HG03045 (cell line): Measurements from ENCODE around the gene TNFRSF14.

Experiments used
- ATAC-seq: cut with Tn5 transposase; IDR thresholded peaks from one replicate; pipeline ENCODE4 v1.9.1; 2021; ENCODE audit warnings: mild to moderate bottlenecking, moderate library complexity; ENCODE audit not compliant: unreplicated experiment

The TNFRSF14 gene

GRCh38 chr1:2523191-2523890 lies 32.8 kb upstream of the TNFRSF14 start:
- no peak for ATAC-seq

GRCh38 chr1:2523891-2524609 lies 32.1 kb upstream of the TNFRSF14 start:
- ATAC-seq: no peak

- no peak for ATAC-seq
These were observed 30.6 kb upstream of the TNFRSF14 start for GRCh38 chr1:2525572-2525919.

- ATAC-seq: peak; percentile 82
These were observed 30.0 kb upstream of the TNFRSF14 start, which contains the start of gene PANK4 for GRCh38 chr1:2525920-2526823. Gene PANK4, minus strand, starts transcription at chr1:2526596. Its CDS starts 9 bp downstream, at chr1:2526587.

GRCh38 chr1:2526824-2527555 lies 29.2 kb upstream of the TNFRSF14 start:
- peak; percentile 36 for ATAC-seq

GRCh38 chr1:2527556-2527860 lies 28.7 kb upstream of the TNFRSF14 start:
- ATAC-seq: no peak

GRCh38 chr1:2528016-2528415 lies 28.2 kb upstream of the TNFRSF14 start:
- ATAC-seq: no peak

GRCh38 chr1:2528611-2528965 lies 27.6 kb upstream of the TNFRSF14 start:
- ATAC-seq: no peak

GRCh38 chr1:2528966-2529783 lies 27.0 kb upstream of the TNFRSF14 start:
- no peak for ATAC-seq

GRCh38 chr1:2529784-2530512 lies 26.2 kb upstream of the TNFRSF14 start, which contains the start of gene HES5:
Gene HES5, minus strand, starts transcription at chr1:2530263. Its CDS starts 99 bp downstream, at chr1:2530164.
- no peak for ATAC-seq

GRCh38 chr1:2530513-2531361 lies 25.4 kb upstream of the TNFRSF14 start:
- no peak for ATAC-seq

- ATAC-seq: no peak
These were observed 23.5 kb upstream of the TNFRSF14 start for GRCh38 chr1:2532485-2533160.

- ATAC-seq: no peak
These were observed 22.8 kb upstream of the TNFRSF14 start for GRCh38 chr1:2533365-2533764.

GRCh38 chr1:2534315-2534686 lies 21.9 kb upstream of the TNFRSF14 start:
- ATAC-seq: no peak

- no peak for ATAC-seq
These were observed 21.3 kb upstream of the TNFRSF14 start for GRCh38 chr1:2534687-2535441.

- ATAC-seq: no peak
These were observed 20.7 kb upstream of the TNFRSF14 start for GRCh38 chr1:2535455-2535854.

- no peak for ATAC-seq
These were observed 20.2 kb upstream of the TNFRSF14 start for GRCh38 chr1:2535981-2536380.
